CD14-positive monocyte (primary cell): ENCODE results near the gene MTA1. TPM values are rescaled to one million over a fixed set of nuclear protein-coding genes. Genes with fewer than 3 reads are reported as not detected.

Experiments
- DNase-seq, 3 donors: peaks; one replicate each; pipeline ENCODE4 v3.0.0-alpha.2; 2011 to 2022
- H2AFZ ChIP-seq: 2 replicates; pipeline ENCODE4 v1.6.0; 2012; ENCODE audit warnings: mild to moderate bottlenecking, low read depth, low read length, inconsistent platforms; ENCODE audit not compliant: insufficient read depth, poor library complexity, severe bottlenecking
- H3K27ac ChIP-seq, 2 donors: 1 replicate in 1 of 2; 2 replicates in 1 of 2; pipeline ENCODE4 v1.5.1; 2012 to 2013; ENCODE audit warnings: low read length in 2 of 2, control low read depth in 1 of 2, inconsistent platforms in 1 of 2, low read depth in 1 of 2, mild to moderate bottlenecking in 1 of 2
- H3K27me3 ChIP-seq, 2 donors: one replicate each; pipeline versions ENCODE4 v1.6.0 to v1.6.1; 2011 to 2013; ENCODE audit warnings: low read length in 2 of 2; ENCODE audit not compliant: control insufficient read depth in 2 of 2, insufficient read depth in 2 of 2
- H3K36me3 ChIP-seq, 2 donors: replicated peaks in 1 of 2; 1 replicate in 1 of 2; 2 replicates in 1 of 2; pipeline versions ENCODE4 v1.5.1 to v1.6.1; 2012 to 2013; ENCODE audit warnings: low read length in 2 of 2, control low read depth in 1 of 2, inconsistent platforms in 1 of 2, mild to moderate bottlenecking in 1 of 2; ENCODE audit not compliant: insufficient read depth in 2 of 2, control insufficient read depth in 1 of 2
- H3K4me1 ChIP-seq, 2 donors: 1 replicate in 1 of 2; 2 replicates in 1 of 2; pipeline versions ENCODE4 v1.5.1 to v1.6.1; 2012 to 2013; ENCODE audit warnings: low read length in 2 of 2, control low read depth in 1 of 2, inconsistent platforms in 1 of 2, mild to moderate bottlenecking in 1 of 2, moderate library complexity in 1 of 2; ENCODE audit not compliant: insufficient read depth in 2 of 2, control insufficient read depth in 1 of 2
- H3K4me2 ChIP-seq: replicated peaks from 2 replicates; pipeline ENCODE3; 2012; ENCODE audit warnings: low read length, moderate library complexity, mild to moderate bottlenecking; ENCODE audit not compliant: poor library complexity, severe bottlenecking; ENCODE audit errors: extremely low read depth
- H3K4me3 ChIP-seq, 3 experiments: fragments of 200-600 bp in 1 of 3; sonication (generic) in 1 of 3; replicated peaks in 1 of 3; 1 replicate in 2 of 3; 2 replicates in 1 of 3; pipeline ENCODE4 v1.5.1; 2011 to 2013; ENCODE audit warnings: low read length in 3 of 3, mild to moderate bottlenecking in 3 of 3, control low read depth in 2 of 3, low read depth in 2 of 3, inconsistent platforms in 1 of 3, moderate library complexity in 1 of 3
- H3K79me2 ChIP-seq: 2 replicates; pipeline ENCODE4 v1.6.0; 2012; ENCODE audit warnings: mild to moderate bottlenecking, control low read depth, inconsistent platforms, low read length, moderate library complexity; ENCODE audit not compliant: insufficient read depth
- H3K9ac ChIP-seq: 2 replicates; pipeline ENCODE4 v1.6.0; 2017; ENCODE audit warnings: low read length, mild to moderate bottlenecking; ENCODE audit not compliant: insufficient read depth, poor library complexity, severe bottlenecking
- H3K9me3 ChIP-seq, 2 donors: replicated peaks in 1 of 2; 1 replicate in 1 of 2; 2 replicates in 1 of 2; pipeline versions ENCODE4 v1.5.1 to v1.6.1; 2012 to 2013; ENCODE audit warnings: low read length in 2 of 2, control low read depth in 1 of 2; ENCODE audit not compliant: control insufficient read depth in 1 of 2, insufficient read depth in 1 of 2
- H4K20me1 ChIP-seq: 2 replicates; pipeline ENCODE4 v1.6.0; 2012; ENCODE audit warnings: mild to moderate bottlenecking, low read length, control low read depth, moderate library complexity; ENCODE audit not compliant: insufficient read depth
- H3K27ac Mint-ChIP-seq, 7 donors: one replicate each; pipeline ENCODE4 v1.8.0; 2020; ENCODE audit warnings: mild to moderate bottlenecking in 7 of 7, mixed read lengths in 7 of 7, moderate library complexity in 6 of 7, inconsistent platforms in 2 of 7
- H3K27me3 Mint-ChIP-seq, 3 donors: one replicate each; pipeline ENCODE4 v1.8.0; 2021 to 2022; ENCODE audit warnings: low read depth in 3 of 3, mild to moderate bottlenecking in 3 of 3, mixed read lengths in 3 of 3, moderate library complexity in 3 of 3, inconsistent platforms in 1 of 3
- H3K36me3 Mint-ChIP-seq, 2 donors: one replicate each; pipeline ENCODE4 v1.8.0; 2020; ENCODE audit warnings: mixed read lengths in 2 of 2, inconsistent platforms in 1 of 2, mild to moderate bottlenecking in 1 of 2
- H3K4me1 Mint-ChIP-seq: one replicate; pipeline ENCODE4 v1.8.0; 2020; ENCODE audit warnings: mild to moderate bottlenecking, mixed read lengths
- H3K4me3 Mint-ChIP-seq, 2 donors: one replicate each; pipeline ENCODE4 v1.8.0; 2020; ENCODE audit warnings: mild to moderate bottlenecking in 2 of 2, mixed read lengths in 2 of 2, moderate library complexity in 1 of 2
- H3K9me3 Mint-ChIP-seq, 7 donors: one replicate each; pipeline ENCODE4 v1.8.0; 2020 to 2022; ENCODE audit warnings: mixed read lengths in 7 of 7, mild to moderate bottlenecking in 6 of 7, moderate library complexity in 6 of 7, inconsistent platforms in 2 of 7
- CTCF ChIP-seq: fragments of 200-600 bp; IDR thresholded peaks from one replicate; pipeline ENCODE4 v1.8.0; 2022; ENCODE audit warnings: antibody characterized with exemption, mild to moderate bottlenecking
- WGBS: methylation state at CpG from one replicate; pipeline ENCODE4 v1.1.5; 2013; ENCODE audit warnings: missing lambda C conversion rate; ENCODE audit not compliant: insufficient coverage; 5-methylcytosine and 5-hydroxymethylcytosine counted together
- intact Hi-C, 2 donors: fragments of 100-400 bp; cut with micrococcal nuclease; formaldehyde crosslinking; loops; one replicate each; pipeline versions ENCODE4 v1.15.0 to v1.15.1; 2023
- polyA plus RNA-seq, 3 donors: library from polyadenylated mRNA; depleted of rRNA in 1 of 3; unstranded in 2 of 3; stranded (reverse) in 1 of 3; fragments of 300-500 nt in 2 of 3; fragments of >200 nt in 1 of 3; fragmentation: Illumina TruSeq in 2 of 3; gene quantifications; 1 replicate in 2 of 3; 2 replicates in 1 of 3; pipeline ENCODE4 v1.2.3, GENCODE V29; 2012 to 2021

MTA1 gene
- polyA plus RNA-seq, 3 donors = 0.91 to 102 (median 2.0) TPM

- DNase-seq = peak; percentile 57 to 64 (median 59)
- intact Hi-C loops = loop anchor here in 1 of 2 donors (5.0 kb wide), 1 partner anchor 84 kb away; the partner anchor contains the start of gene CRIP2
- Histone ChIP-seq H3K9me3 (no peaks in the 10 kb centered on the region), H2AFZ (peak overlapping the region; percentile 61), H3K27me3 (no peaks in the 10 kb centered on the region), H3K36me3 (peaks cover 17 to 18% of the 10 kb centered on the region in 2 donors), H3K4me2 (peak overlapping the region; percentile 64), H4K20me1 (no peaks in the 10 kb centered on the region), H3K4me3 (peak overlapping the region in 1 of 3 experiments; percentile 49), H3K79me2 (no peaks in the 10 kb centered on the region), H3K9ac (peak overlapping the region; percentile 56), H3K27ac (peak overlapping the region; percentile 82 to 87), H3K4me1 (peaks cover 66 to 80% of the 10 kb centered on the region in 2 donors)
- Mint-ChIP-seq H3K4me1 (peaks cover 55% of the 10 kb centered on the region), H3K27me3 (no peaks in the 10 kb centered on the region), H3K27ac (peak overlapping the region; percentile 85 to 96 (median 89)), H3K4me3 (peak overlapping the region; percentile 47 to 60), H3K36me3 (peaks cover 14 to 38% of the 10 kb centered on the region in 2 donors), H3K9me3 (no peaks in the 10 kb centered on the region)
- no peak for TF ChIP-seq CTCF
- WGBS = 55% methylated on average over 25 of the region's 25 CpGs
Observed at GRCh38 chr14:105388110-105388951, 31.3 kb upstream of the MTA1 start.

- Histone ChIP-seq H3K9me3 (no peaks in the 10 kb centered on the region), H2AFZ (peak overlapping the region; percentile 61), H3K9ac (peak overlapping the region; percentile 56), H3K27me3 (no peaks in the 10 kb centered on the region), H4K20me1 (no peaks in the 10 kb centered on the region), H3K4me1 (peaks cover 72 to 87% of the 10 kb centered on the region in 2 donors), H3K4me2 (peak overlapping the region; percentile 64), H3K4me3 (peak overlapping the region in 1 of 3 experiments; percentile 49), H3K27ac (peak overlapping the region; percentile 82 to 87), H3K79me2 (no peaks in the 10 kb centered on the region), H3K36me3 (peaks cover 10 to 14% of the 10 kb centered on the region in 2 donors)
- H3K9me3 Mint-ChIP-seq = no peaks in the 10 kb centered on the region
- H3K27me3 Mint-ChIP-seq = no peaks in the 10 kb centered on the region
- no peak for DNase-seq
- peaks cover 61% of the 10 kb centered on the region for H3K4me1 Mint-ChIP-seq
- peaks cover 8 to 31% of the 10 kb centered on the region in 2 donors for H3K36me3 Mint-ChIP-seq
- intact Hi-C loops = loop anchor here in 1 of 2 donors (5.0 kb wide), 1 partner anchor 83 kb away; the partner anchor contains the start of gene CRIP2
- WGBS = 81% methylated on average over 16 of the region's 16 CpGs
- peak overlapping the region in 1 of 2 donors; percentile 39 for H3K4me3 Mint-ChIP-seq
- TF ChIP-seq CTCF = no peak
- peak overlapping the region; percentile 85 to 96 (median 89) for H3K27ac Mint-ChIP-seq
Observed at GRCh38 chr14:105388976-105389375, 30.7 kb upstream of the MTA1 start.
